Mesodermal cell (in vitro differentiated cells): ENCODE measurements around the gene SLC16A8.
"Not testable (repeated sequence)": the region's sequence is repeated elsewhere in the genome, so short reads cannot be mapped to it uniquely, and the experiment has no call there.

Source experiments
- H3K27ac ChIP-seq: 2 replicates; pipeline ENCODE4 v1.7.0; 2013; ENCODE audit warnings: mild to moderate bottlenecking, low read depth, low read length, moderate library complexity; ENCODE audit not compliant: severe bottlenecking
- H3K36me3 ChIP-seq: 2 replicates; pipeline ENCODE4 v1.7.1; 2013; ENCODE audit warnings: mild to moderate bottlenecking, low read length, moderate library complexity; ENCODE audit not compliant: control insufficient read depth, insufficient read depth
- H3K4me1 ChIP-seq: one replicate; pipeline ENCODE4 v1.7.1; 2013; ENCODE audit warnings: mild to moderate bottlenecking, low read length; ENCODE audit not compliant: insufficient read depth, control insufficient read depth, poor library complexity, severe bottlenecking
- H3K4me3 ChIP-seq: 2 replicates; pipeline ENCODE4 v1.7.0; 2013; ENCODE audit warnings: low read length, control low read depth, mild to moderate bottlenecking; ENCODE audit not compliant: insufficient read depth, poor library complexity, severe bottlenecking; ENCODE audit errors: extremely low read depth
- H3K9me3 ChIP-seq: 2 replicates; pipeline ENCODE4 v1.7.1; 2013; ENCODE audit warnings: mild to moderate bottlenecking, low read length, moderate library complexity; ENCODE audit not compliant: control insufficient read depth
- WGBS, 2 experiments: methylation state at CpG; one replicate each; pipeline ENCODE4 v1.1.5; 2013; ENCODE audit warnings: missing lambda C conversion rate in 2 of 2; ENCODE audit not compliant: insufficient coverage in 2 of 2; 5-methylcytosine and 5-hydroxymethylcytosine counted together

SLC16A8 gene

GRCh38 chr22:38125038-38125610, 41.1 kb upstream of the SLC16A8 start:
- Histone ChIP-seq H3K9me3 (no peaks in the 10 kb centered on the region), H3K36me3 (no peaks in the 10 kb centered on the region), H3K4me3 (no peak overlapping the region), H3K27ac (no peak overlapping the region), H3K4me1 (peaks cover 3% of the 10 kb centered on the region)
- WGBS, 2 experiments = 95% methylated on average over 9 to 14 of the region's 14 CpGs

GRCh38 chr22:38124236-38124974, 40.4 kb upstream of the SLC16A8 start:
- 89 to 92% methylated on average over 19 to 21 of the region's 21 CpGs for WGBS, 2 experiments
- no peaks in the 10 kb centered on the region for H3K36me3 ChIP-seq
- no peaks in the 10 kb centered on the region for H3K9me3 ChIP-seq
- no peak overlapping the region for H3K27ac ChIP-seq
- H3K4me1 ChIP-seq = peaks cover 3% of the 10 kb centered on the region
- no peak overlapping the region for H3K4me3 ChIP-seq

- no peak overlapping the region for H3K27ac ChIP-seq
- no peaks in the 10 kb centered on the region for H3K36me3 ChIP-seq
- H3K9me3 ChIP-seq = no peaks in the 10 kb centered on the region
- peaks cover 3% of the 10 kb centered on the region for H3K4me1 ChIP-seq
- no peak overlapping the region for H3K4me3 ChIP-seq
- WGBS, 2 experiments = 67 to 80% methylated on average over 1 to 4 of the region's 6 CpGs
These were observed 38.6 kb upstream of the SLC16A8 start for GRCh38 chr22:38122616-38123015.

GRCh38 chr22:38120359-38121110, 36.6 kb upstream of the SLC16A8 start:
- 87 to 92% methylated on average over 14 to 27 of the region's 28 CpGs for WGBS, 2 experiments
- H3K9me3 ChIP-seq = no peaks in the 10 kb centered on the region
- no peak overlapping the region for H3K4me3 ChIP-seq
- peaks cover 3% of the 10 kb centered on the region for H3K4me1 ChIP-seq
- H3K27ac ChIP-seq = no peak overlapping the region
- no peaks in the 10 kb centered on the region for H3K36me3 ChIP-seq

GRCh38 chr22:38118747-38119146, 34.8 kb upstream of the SLC16A8 start:
- not testable (repeated sequence) for H3K4me3 ChIP-seq, H3K4me1 ChIP-seq, H3K27ac ChIP-seq, H3K36me3 ChIP-seq, H3K9me3 ChIP-seq
- WGBS, 2 experiments = 88 to 100% methylated on average over 1 of the region's 2 CpGs

- Histone ChIP-seq H3K4me1 (peaks cover 3% of the 10 kb centered on the region), H3K4me3 (no peak overlapping the region), H3K27ac (no peak overlapping the region), H3K36me3 (no peaks in the 10 kb centered on the region), H3K9me3 (no peaks in the 10 kb centered on the region)
- 94 to 100% methylated on average over 2 of the region's 3 CpGs for WGBS, 2 experiments
These were observed 34.2 kb upstream of the SLC16A8 start for GRCh38 chr22:38118182-38118581.

GRCh38 chr22:38117556-38117955, 33.6 kb upstream of the SLC16A8 start:
- not testable (repeated sequence) for H3K9me3 ChIP-seq, H3K4me1 ChIP-seq, H3K27ac ChIP-seq, H3K4me3 ChIP-seq, H3K36me3 ChIP-seq
- WGBS, 2 experiments = 95 to 98% methylated on average over 5 to 8 of the region's 10 CpGs

GRCh38 chr22:38115423-38116205, 31.6 kb upstream of the SLC16A8 start:
- no peaks in the 10 kb centered on the region for H3K9me3 ChIP-seq
- 95% methylated on average over 27 of the region's 31 CpGs for WGBS, 2 experiments
- no peak overlapping the region for H3K27ac ChIP-seq

GRCh38 chr22:38114484-38115398, 30.8 kb upstream of the SLC16A8 start:
- 51 to 55% methylated on average over 29 to 32 of the region's 32 CpGs for WGBS, 2 experiments
- Histone ChIP-seq H3K36me3 (no peaks in the 10 kb centered on the region), H3K4me1 (peaks cover 3% of the 10 kb centered on the region)

More at GRCh38 chr22:38115423-38116205, 31.6 kb upstream of the SLC16A8 start:
- no peak overlapping the region for H3K4me3 ChIP-seq
- H3K36me3 ChIP-seq = no peaks in the 10 kb centered on the region
- peaks cover 3% of the 10 kb centered on the region for H3K4me1 ChIP-seq

GRCh38 chr22:38112381-38112780, 28.4 kb upstream of the SLC16A8 start:
- Histone ChIP-seq H3K36me3 (no peaks in the 10 kb centered on the region), H3K27ac (no peak overlapping the region)
- 96 to 98% methylated on average over 12 to 18 of the region's 22 CpGs for WGBS, 2 experiments

More at GRCh38 chr22:38114484-38115398, 30.8 kb upstream of the SLC16A8 start:
- no peak overlapping the region for H3K27ac ChIP-seq
- no peak overlapping the region for H3K4me3 ChIP-seq
- no peaks in the 10 kb centered on the region for H3K9me3 ChIP-seq

More at GRCh38 chr22:38112381-38112780, 28.4 kb upstream of the SLC16A8 start:
- Histone ChIP-seq H3K4me1 (peaks cover 3% of the 10 kb centered on the region), H3K4me3 (no peak overlapping the region), H3K9me3 (no peaks in the 10 kb centered on the region)
